ENCODE measurements around the gene TMEM132C. TPM values are rescaled to one million over a fixed set of nuclear protein-coding genes. Genes with fewer than 3 reads are reported as not detected.

The TMEM132C gene
- polyA plus RNA-seq, 1 of the 3 experiments (the other 2 are of a cell fraction) = not detected

- ChIA-PET CTCF (interaction anchor here (1.0 to 1.2 kb wide), 2 partner anchors 13 to 31 kb away, joined by 3 read pairs; no protein-coding TSS in a partner anchor), POLR2A (no interaction called here)
- no peak for DNase-seq
- WGBS (ENCODE audit: low lambda C conversion rate) = 27% methylated on average over 7 of the region's 7 CpGs
- Histone ChIP-seq H3K4me3 (ENCODE audit: low read depth in 2 of 2, low read length in 1 of 2) (no peak overlapping the region), H3K9me2 (no peaks in the 10 kb centered on the region), H3F3A (replicated peaks; ENCODE audit: insufficient read depth) (no peaks in the 10 kb centered on the region), H3K4me2 (no peak overlapping the region), H3K27me3 (ENCODE audit: insufficient read depth) (no peaks in the 10 kb centered on the region), H3K9me3 (no peaks in the 10 kb centered on the region), H3K4me1 (ENCODE audit: control insufficient read depth in 1 of 2, insufficient read depth in 2 of 2, low read depth in 1 of 2, low read length in 1 of 2) (no peaks in the 10 kb centered on the region), H4K20me1 (ENCODE audit: insufficient read depth) (no peaks in the 10 kb centered on the region), H3K9ac (no peak overlapping the region), H3K79me2 (ENCODE audit: insufficient read depth) (no peaks in the 10 kb centered on the region), H3K27ac (ENCODE audit: low read depth in 2 of 2, low read length in 1 of 2) (no peak overlapping the region), H2AFZ (ENCODE audit: low read depth) (no peak overlapping the region), H3K36me3 (replicated peaks in 1 of 2; ENCODE audit: control insufficient read depth in 1 of 2, insufficient read depth in 2 of 2, low read length in 1 of 2) (no peaks in the 10 kb centered on the region)
- TF ChIP-seq RFX5 (IDR thresholded peaks at IDR 0.05; ENCODE audit: low read length) (no peak), TCF12 (IDR thresholded peaks at IDR 0.05) (no peak), RCOR1 (IDR thresholded peaks at IDR 0.05; ENCODE audit: low read length) (no peak), ELF1 (IDR thresholded peaks at IDR 0.05) (no peak), NFIC (IDR thresholded peaks at IDR 0.05; ENCODE audit: borderline replicate concordance) (no peak), TEAD4 (IDR thresholded peaks at IDR 0.05; ENCODE audit: borderline replicate concordance, insufficient read depth) (no peak), CHD2 (IDR thresholded peaks at IDR 0.05; ENCODE audit: low read length, partially characterized antibody) (no peak), EP300 (IDR thresholded peaks at IDR 0.05; ENCODE audit: borderline replicate concordance in 1 of 2, low read depth in 1 of 2, low read length in 1 of 2) (no peak), RXRA (IDR thresholded peaks at IDR 0.05; ENCODE audit: borderline replicate concordance, low read depth) (no peak)
- TF ChIP-seq, protein P1, sequence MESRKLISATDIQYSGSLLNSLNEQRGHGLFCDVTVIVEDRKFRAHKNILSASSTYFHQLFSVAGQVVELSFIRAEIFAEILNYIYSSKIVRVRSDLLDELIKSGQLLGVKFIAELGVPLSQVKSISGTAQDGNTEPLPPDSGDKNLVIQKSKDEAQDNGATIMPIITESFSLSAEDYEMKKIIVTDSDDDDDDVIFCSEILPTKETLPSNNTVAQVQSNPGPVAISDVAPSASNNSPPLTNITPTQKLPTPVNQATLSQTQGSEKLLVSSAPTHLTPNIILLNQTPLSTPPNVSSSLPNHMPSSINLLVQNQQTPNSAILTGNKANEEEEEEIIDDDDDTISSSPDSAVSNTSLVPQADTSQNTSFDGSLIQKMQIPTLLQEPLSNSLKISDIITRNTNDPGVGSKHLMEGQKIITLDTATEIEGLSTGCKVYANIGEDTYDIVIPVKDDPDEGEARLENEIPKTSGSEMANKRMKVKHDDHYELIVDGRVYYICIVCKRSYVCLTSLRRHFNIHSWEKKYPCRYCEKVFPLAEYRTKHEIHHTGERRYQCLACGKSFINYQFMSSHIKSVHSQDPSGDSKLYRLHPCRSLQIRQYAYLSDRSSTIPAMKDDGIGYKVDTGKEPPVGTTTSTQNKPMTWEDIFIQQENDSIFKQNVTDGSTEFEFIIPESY (IDR thresholded peaks at IDR 0.05; ENCODE audit: borderline replicate concordance, low read depth) = no peak
- TF ChIP-seq, protein P2, sequence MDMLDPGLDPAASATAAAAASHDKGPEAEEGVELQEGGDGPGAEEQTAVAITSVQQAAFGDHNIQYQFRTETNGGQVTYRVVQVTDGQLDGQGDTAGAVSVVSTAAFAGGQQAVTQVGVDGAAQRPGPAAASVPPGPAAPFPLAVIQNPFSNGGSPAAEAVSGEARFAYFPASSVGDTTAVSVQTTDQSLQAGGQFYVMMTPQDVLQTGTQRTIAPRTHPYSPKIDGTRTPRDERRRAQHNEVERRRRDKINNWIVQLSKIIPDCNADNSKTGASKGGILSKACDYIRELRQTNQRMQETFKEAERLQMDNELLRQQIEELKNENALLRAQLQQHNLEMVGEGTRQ (IDR thresholded peaks at IDR 0.05; ENCODE audit: borderline replicate concordance, low read depth, low read length) = no peak
- TF ChIP-seq, protein P3, sequence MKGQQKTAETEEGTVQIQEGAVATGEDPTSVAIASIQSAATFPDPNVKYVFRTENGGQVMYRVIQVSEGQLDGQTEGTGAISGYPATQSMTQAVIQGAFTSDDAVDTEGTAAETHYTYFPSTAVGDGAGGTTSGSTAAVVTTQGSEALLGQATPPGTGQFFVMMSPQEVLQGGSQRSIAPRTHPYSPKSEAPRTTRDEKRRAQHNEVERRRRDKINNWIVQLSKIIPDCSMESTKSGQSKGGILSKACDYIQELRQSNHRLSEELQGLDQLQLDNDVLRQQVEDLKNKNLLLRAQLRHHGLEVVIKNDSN (IDR thresholded peaks at IDR 0.05; ENCODE audit: borderline replicate concordance, low read depth) = no peak
Observed at GRCh38 chr12:128356547-128356946, 89.6 kb downstream of the TMEM132C start.

DNA sequence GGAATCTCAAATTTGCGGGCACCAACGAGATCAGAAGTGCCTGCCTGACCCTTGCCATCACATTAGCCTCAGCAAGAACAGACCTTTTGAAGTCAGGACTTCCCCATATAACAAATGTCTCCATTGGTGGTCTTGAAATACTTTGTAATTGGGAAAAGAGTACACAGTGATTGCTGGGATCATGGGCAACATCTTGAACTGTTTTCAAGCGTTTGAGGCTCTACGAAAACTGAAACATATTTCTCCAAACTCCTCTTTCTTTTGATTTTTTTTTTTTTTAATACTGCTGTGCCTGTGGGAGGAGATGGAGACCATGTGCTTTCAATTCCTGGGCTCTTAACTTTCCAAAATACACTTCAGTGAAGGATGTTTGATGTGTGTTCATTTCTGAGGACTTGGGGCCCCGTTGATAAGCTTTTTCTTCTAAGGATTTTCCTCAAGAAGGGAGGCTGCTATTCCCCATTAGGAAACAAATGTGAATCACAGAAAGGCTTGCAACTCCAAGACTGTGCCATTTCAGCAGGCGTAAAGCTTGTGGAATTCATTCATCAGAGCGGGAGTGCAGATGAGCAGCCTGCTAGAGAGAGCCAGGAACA, 94.5 kb downstream of the TMEM132C start:
- Histone ChIP-seq H3K4me1 (ENCODE audit: control insufficient read depth in 1 of 2, insufficient read depth in 2 of 2, low read depth in 1 of 2, low read length in 1 of 2) (no peaks in the 10 kb centered on the region), H3K9me2 (no peaks in the 10 kb centered on the region), H3K27me3 (ENCODE audit: insufficient read depth) (no peaks in the 10 kb centered on the region), H4K20me1 (ENCODE audit: insufficient read depth) (no peaks in the 10 kb centered on the region), H3K9me3 (no peaks in the 10 kb centered on the region), H3F3A (replicated peaks; ENCODE audit: insufficient read depth) (no peaks in the 10 kb centered on the region), H2AFZ (ENCODE audit: low read depth) (no peak overlapping the region), H3K79me2 (ENCODE audit: insufficient read depth) (no peaks in the 10 kb centered on the region), H3K4me2 (no peak overlapping the region), H3K27ac (ENCODE audit: low read depth in 2 of 2, low read length in 1 of 2) (no peak overlapping the region), H3K9ac (no peak overlapping the region), H3K36me3 (replicated peaks in 1 of 2; ENCODE audit: control insufficient read depth in 1 of 2, insufficient read depth in 2 of 2, low read length in 1 of 2) (no peaks in the 10 kb centered on the region), H3K4me3 (ENCODE audit: low read depth in 2 of 2, low read length in 1 of 2) (no peak overlapping the region)
- DNase-seq = no peak
- TF ChIP-seq MXI1 (IDR thresholded peaks at IDR 0.05; ENCODE audit: low read depth, low read length) (no peak), SMC3 (IDR thresholded peaks at IDR 0.05; ENCODE audit: low read depth, low read length) (no peak), EZH2phosphoT487 (IDR thresholded peaks at IDR 0.05; ENCODE audit: borderline replicate concordance, low read depth) (no peak), FOSL2 (IDR thresholded peaks at IDR 0.05; ENCODE audit: borderline replicate concordance, low read depth) (no peak), JUND (IDR thresholded peaks at IDR 0.05) (no peak), ELF1 (IDR thresholded peaks at IDR 0.05) (no peak)
- TF ChIP-seq, protein P2 (IDR thresholded peaks at IDR 0.05; ENCODE audit: borderline replicate concordance, low read depth, low read length) = no peak
- TF ChIP-seq, protein P4, sequence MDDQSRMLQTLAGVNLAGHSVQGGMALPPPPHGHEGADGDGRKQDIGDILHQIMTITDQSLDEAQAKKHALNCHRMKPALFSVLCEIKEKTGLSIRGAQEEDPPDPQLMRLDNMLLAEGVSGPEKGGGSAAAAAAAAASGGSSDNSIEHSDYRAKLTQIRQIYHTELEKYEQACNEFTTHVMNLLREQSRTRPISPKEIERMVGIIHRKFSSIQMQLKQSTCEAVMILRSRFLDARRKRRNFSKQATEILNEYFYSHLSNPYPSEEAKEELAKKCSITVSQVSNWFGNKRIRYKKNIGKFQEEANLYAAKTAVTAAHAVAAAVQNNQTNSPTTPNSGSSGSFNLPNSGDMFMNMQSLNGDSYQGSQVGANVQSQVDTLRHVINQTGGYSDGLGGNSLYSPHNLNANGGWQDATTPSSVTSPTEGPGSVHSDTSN (IDR thresholded peaks at IDR 0.05) = no peak
- WGBS (ENCODE audit: low lambda C conversion rate) = 6% methylated on average over 5 of the region's 7 CpGs
- CTCF ChIA-PET = interaction anchor here (1.2 to 1.6 kb wide), 2 partner anchors 17 to 102 kb away, joined by 3 read pairs; no protein-coding TSS in a partner anchor
- POLR2A ChIA-PET = no interaction called here

All from SK-N-SH (cell line).